SU-DHL-6 (cell line): Measurements from ENCODE around the gene SMCP.

Source experiments
- H2AFZ ChIP-seq: fragments of 200-600 bp; sonication (generic); 2 replicates; pipeline ENCODE4 v1.6.1; 2014; ENCODE audit warnings: low read depth, mild to moderate bottlenecking, moderate library complexity, mixed read lengths, antibody characterized with exemption, low read length; ENCODE audit not compliant: severe bottlenecking
- H3F3A ChIP-seq: fragments of 200-600 bp; shearing (Covaris generic); 2 replicates; pipeline ENCODE4 v1.6.0; 2016; ENCODE audit warnings: antibody characterized with exemption, mild to moderate bottlenecking; ENCODE audit not compliant: insufficient read depth
- H3K27ac ChIP-seq: fragments of 200-600 bp; sonication (generic); 2 replicates; pipeline ENCODE4 v1.5.1; 2016; ENCODE audit warnings: low read depth, mild to moderate bottlenecking, low read length, moderate library complexity, mixed read lengths
- H3K27me3 ChIP-seq: fragments of 200-600 bp; sonication (generic), shearing (Covaris generic); 2 replicates; pipeline ENCODE4 v1.6.0; 2014; ENCODE audit warnings: mild to moderate bottlenecking, low read length
- H3K36me3 ChIP-seq: fragments of 200-600 bp; sonication (generic); 2 replicates; pipeline ENCODE4 v1.6.1; 2014; ENCODE audit warnings: mild to moderate bottlenecking, low read length, mixed read lengths
- H3K4me2 ChIP-seq: fragments of 300-600, 200-600 bp; shearing (Covaris generic), sonication (generic); 2 replicates; pipeline ENCODE4 v1.6.0; 2014; ENCODE audit warnings: low read length, low read depth, mild to moderate bottlenecking; ENCODE audit not compliant: poor library complexity, severe bottlenecking
- H3K4me3 ChIP-seq: fragments of 200-600 bp; sonication (generic); 2 replicates; pipeline ENCODE4 v1.5.1; 2014; ENCODE audit warnings: antibody characterized with exemption, low read length, mild to moderate bottlenecking, mixed read lengths; ENCODE audit not compliant: insufficient read depth, poor library complexity, severe bottlenecking
- H3K79me2 ChIP-seq: fragments of 200-600 bp; sonication (generic); 2 replicates; pipeline ENCODE4 v1.6.1; 2014; ENCODE audit warnings: mild to moderate bottlenecking, low read length, moderate library complexity; ENCODE audit not compliant: insufficient read depth
- H3K9ac ChIP-seq: fragments of 200-600 bp; sonication (generic); 2 replicates; pipeline ENCODE4 v1.7.0; 2014; ENCODE audit warnings: mild to moderate bottlenecking, low read length
- H3K9me2 ChIP-seq: fragments of 200-600 bp; sonication (generic); replicated peaks from 2 replicates; pipeline ENCODE4 v1.6.1; 2014; ENCODE audit warnings: low read length; ENCODE audit not compliant: insufficient read depth
- H3K9me3 ChIP-seq: fragments of 200-600 bp; sonication (generic); 2 replicates; pipeline ENCODE4 v1.6.1; 2014; ENCODE audit warnings: low read length, mixed read lengths; ENCODE audit not compliant: insufficient read depth
- H4K20me1 ChIP-seq: fragments of 200-600 bp; sonication (generic); 2 replicates; pipeline ENCODE4 v1.6.1; 2014; ENCODE audit warnings: low read depth, mild to moderate bottlenecking, antibody characterized with exemption, low read length, moderate library complexity, mixed read lengths
- CTCF ChIP-seq: fragments of 200-600 bp; sonication (generic); IDR thresholded peaks from one replicate; pipeline ENCODE4 v1.5.1; 2017; ENCODE audit warnings: antibody characterized with exemption, mild to moderate bottlenecking, low read length, moderate library complexity; ENCODE audit not compliant: insufficient read depth, poor library complexity, severe bottlenecking
- EZH2phosphoT487 ChIP-seq: fragments of 200-600 bp; sonication (generic), shearing (Covaris generic); conservative IDR thresholded peaks from 2 replicates; pipeline ENCODE4 v1.6.1; 2018; ENCODE audit warnings: mild to moderate bottlenecking, antibody characterized with exemption, low read length, moderate library complexity, mixed read lengths

The SMCP gene

GRCh38 chr1:152933196-152933595 lies 55.1 kb downstream of the SMCP start:
- TF ChIP-seq EZH2phosphoT487 (no peak), CTCF (no peak)
- no peaks in the 10 kb centered on the region for H3K79me2 ChIP-seq
- no peak overlapping the region for H3K9ac ChIP-seq
- H3K9me3 ChIP-seq = no peaks in the 10 kb centered on the region
- H3K27me3 ChIP-seq = no peaks in the 10 kb centered on the region
- H3K9me2 ChIP-seq = no peaks in the 10 kb centered on the region
- H3K4me3 ChIP-seq = no peak overlapping the region
- no peaks in the 10 kb centered on the region for H3F3A ChIP-seq
- H3K36me3 ChIP-seq = no peaks in the 10 kb centered on the region
- no peak overlapping the region for H2AFZ ChIP-seq
- no peak overlapping the region for H3K27ac ChIP-seq
- H3K4me2 ChIP-seq = no peak overlapping the region
- no peaks in the 10 kb centered on the region for H4K20me1 ChIP-seq
